ENCODE measurements around the gene RHOF. TPM values are rescaled to one million over a fixed set of nuclear protein-coding genes. Genes with fewer than 3 reads are reported as not detected.

The RHOF gene
- total RNA-seq, 2 donors from 2014 or later: 9.9 to 10.2 TPM

DNA sequence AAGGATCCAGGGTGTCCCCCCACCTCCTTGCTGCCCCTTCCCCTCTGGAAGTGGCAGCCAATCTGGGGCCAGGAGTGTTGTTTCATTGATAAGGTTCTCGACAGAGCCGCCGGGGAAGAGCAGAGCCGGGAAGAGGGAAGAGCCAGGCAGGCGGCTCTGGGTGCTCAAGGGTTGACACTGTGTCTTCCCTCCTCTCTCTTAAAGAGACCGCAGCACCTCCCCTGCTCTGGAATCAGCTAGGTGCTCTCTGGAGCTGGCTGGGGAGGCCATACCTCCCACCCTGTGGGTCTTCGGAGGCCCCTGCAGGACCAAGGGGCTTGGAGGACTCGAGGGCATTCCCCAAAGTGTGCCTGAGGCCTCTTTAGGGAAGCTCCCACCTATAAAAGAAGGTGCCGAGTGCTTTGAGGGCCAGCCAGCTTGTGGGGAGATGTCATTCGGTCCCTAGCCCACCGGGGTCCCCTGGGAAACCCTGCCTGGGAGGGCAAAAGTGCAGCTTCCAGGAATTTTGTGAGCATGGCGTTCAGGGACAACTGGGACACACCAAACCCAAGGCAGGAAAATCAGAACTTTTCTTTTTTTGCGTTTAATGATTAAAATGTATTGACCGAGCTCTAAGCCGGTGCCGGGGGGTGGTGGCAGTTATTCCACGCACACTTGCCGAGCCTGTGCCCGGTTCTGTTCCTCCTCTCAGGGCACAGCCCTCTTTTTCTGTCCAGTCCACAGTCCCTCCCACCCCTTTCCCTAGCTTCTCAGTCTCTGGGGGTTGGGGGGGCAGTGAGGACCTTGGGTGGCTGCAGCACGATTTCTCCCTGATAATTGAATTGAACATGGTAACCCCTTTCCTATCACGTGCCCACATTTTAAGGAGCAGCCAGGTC is 13.3 kb upstream of the RHOF start:
- Histone ChIP-seq H3K27ac (peak overlapping the region in 3 of 4 donors; percentile 77 to 100 (median 99)), H3K9me3 (no peaks in the 10 kb centered on the region), H3K36me3 (replicated peaks in 1 of 2; ENCODE audit: insufficient read depth in 1 of 2, low read depth in 2 of 2) (peaks cover 0 to 1% of the 10 kb centered on the region in 2 donors), H3K4me1 (peaks cover 48% of the 10 kb centered on the region), H3K4me3 (peak overlapping the region in 1 of 2 donors; percentile 7), H3K27me3 (no peaks in the 10 kb centered on the region)
- intact Hi-C loops (cut with DNase I): no loop called here
- WGBS, 2 donors: 10 to 13% methylated on average over 19 to 21 of the region's 21 CpGs
- no peak for DNase-seq
- no peak for ATAC-seq
- TF ChIP-seq, protein P1, sequence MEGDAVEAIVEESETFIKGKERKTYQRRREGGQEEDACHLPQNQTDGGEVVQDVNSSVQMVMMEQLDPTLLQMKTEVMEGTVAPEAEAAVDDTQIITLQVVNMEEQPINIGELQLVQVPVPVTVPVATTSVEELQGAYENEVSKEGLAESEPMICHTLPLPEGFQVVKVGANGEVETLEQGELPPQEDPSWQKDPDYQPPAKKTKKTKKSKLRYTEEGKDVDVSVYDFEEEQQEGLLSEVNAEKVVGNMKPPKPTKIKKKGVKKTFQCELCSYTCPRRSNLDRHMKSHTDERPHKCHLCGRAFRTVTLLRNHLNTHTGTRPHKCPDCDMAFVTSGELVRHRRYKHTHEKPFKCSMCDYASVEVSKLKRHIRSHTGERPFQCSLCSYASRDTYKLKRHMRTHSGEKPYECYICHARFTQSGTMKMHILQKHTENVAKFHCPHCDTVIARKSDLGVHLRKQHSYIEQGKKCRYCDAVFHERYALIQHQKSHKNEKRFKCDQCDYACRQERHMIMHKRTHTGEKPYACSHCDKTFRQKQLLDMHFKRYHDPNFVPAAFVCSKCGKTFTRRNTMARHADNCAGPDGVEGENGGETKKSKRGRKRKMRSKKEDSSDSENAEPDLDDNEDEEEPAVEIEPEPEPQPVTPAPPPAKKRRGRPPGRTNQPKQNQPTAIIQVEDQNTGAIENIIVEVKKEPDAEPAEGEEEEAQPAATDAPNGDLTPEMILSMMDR (IDR thresholded peaks at IDR 0.05): no peak
- no peak for TF ChIP-seq POLR2A (IDR thresholded peaks at IDR 0.05)

DNA sequence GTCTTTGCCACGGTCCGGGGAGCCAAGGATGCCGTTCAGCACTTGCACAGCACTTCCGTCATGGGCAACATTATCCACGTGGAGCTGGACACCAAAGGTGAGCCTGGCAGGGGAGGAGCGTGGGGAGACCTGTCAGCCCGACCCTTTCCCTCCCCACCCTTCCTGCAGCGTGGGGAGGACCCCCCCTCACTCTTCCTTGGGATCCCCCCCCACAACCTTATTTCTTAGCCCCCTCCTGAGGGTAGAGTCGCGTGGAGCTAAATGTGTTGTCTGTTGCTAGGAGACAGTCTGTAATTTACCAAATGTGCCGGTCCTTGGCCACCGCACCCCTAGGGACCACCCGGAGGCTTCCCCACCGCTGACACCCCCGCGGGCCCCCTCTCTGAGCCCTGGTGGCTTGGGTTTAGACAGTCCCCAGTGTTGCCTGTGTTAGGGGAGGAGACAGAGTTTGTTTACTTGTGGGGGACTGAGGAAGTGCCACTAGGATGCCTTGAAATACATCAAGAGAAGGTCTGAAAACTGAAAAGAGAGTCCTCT is 12.6 kb upstream of the RHOF start:
- Histone ChIP-seq H3K4me1 (peaks cover 45% of the 10 kb centered on the region), H3K27me3 (no peaks in the 10 kb centered on the region), H3K36me3 (replicated peaks in 1 of 2; ENCODE audit: insufficient read depth in 1 of 2, low read depth in 2 of 2) (peaks cover 0 to 1% of the 10 kb centered on the region in 2 donors), H3K4me3 (peak overlapping the region in 1 of 2 donors; percentile 7), H3K27ac (peak overlapping the region; percentile 13 to 100 (median 88)), H3K9me3 (no peaks in the 10 kb centered on the region)
- DNase-seq (no peak), ATAC-seq (no peak)
- intact Hi-C loops (cut with DNase I): no loop called here
- TF ChIP-seq POLR2A (IDR thresholded peaks at IDR 0.05): no peak
- TF ChIP-seq, protein P1 (IDR thresholded peaks at IDR 0.05): no peak
- 4% methylated on average over 12 to 16 of the region's 16 CpGs for WGBS, 2 donors

DNA sequence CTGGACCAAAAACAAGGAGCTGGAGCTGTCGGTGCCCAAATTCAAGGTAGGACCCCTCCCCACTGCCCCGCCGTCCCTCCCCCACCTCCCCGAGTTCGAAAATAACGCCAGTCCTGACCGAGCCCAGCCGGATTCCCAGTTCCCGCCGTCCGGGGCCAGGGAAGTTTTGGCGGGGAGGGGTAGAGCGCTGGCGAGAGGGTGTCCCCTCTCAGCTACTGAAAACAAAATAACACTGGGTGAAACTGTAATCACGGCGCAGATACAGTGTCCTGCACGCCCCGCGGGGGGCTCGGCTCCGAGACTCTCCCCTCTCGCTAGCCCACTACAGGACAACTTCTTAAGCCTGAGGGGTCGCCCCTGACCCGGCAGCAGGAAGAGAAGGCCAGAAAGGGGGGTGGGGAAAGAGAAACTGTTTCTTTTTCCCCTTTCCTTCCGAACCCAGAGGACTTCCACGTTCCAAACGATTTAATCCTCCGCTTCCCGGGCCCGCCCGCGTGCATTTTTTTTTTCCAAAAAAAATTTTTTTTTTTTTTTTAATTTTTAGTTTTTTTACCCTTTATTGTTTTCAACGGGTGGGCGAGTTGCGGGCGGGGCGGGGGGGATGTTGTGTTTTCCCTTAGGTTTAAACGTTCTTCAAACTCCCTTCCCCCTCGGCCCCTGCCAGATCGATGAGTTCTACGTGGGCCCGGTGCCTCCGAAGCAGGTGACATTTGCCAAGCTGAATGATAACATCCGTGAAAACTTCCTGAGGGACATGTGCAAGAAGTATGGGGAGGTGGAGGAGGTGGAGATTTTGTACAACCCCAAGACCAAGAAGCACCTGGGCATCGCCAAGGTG is 11.9 kb upstream of the RHOF start:
- Histone ChIP-seq H3K4me3 (peak overlapping the region; percentile 63 to 66), H3K27me3 (no peaks in the 10 kb centered on the region), H3K27ac (peak overlapping the region; percentile 96 to 100 (median 100)), H3K4me1 (peaks cover 41% of the 10 kb centered on the region), H3K9me3 (no peaks in the 10 kb centered on the region), H3K36me3 (replicated peaks in 1 of 2; ENCODE audit: insufficient read depth in 1 of 2, low read depth in 2 of 2) (peaks cover 0 to 1% of the 10 kb centered on the region in 2 donors)
- DNase-seq (no peak), ATAC-seq (no peak)
- TF ChIP-seq, protein P1 (IDR thresholded peaks at IDR 0.05): no peak
- intact Hi-C loops (cut with DNase I): no loop called here
- 1 to 2% methylated on average over 26 to 45 of the region's 45 CpGs for WGBS, 2 donors

DNA sequence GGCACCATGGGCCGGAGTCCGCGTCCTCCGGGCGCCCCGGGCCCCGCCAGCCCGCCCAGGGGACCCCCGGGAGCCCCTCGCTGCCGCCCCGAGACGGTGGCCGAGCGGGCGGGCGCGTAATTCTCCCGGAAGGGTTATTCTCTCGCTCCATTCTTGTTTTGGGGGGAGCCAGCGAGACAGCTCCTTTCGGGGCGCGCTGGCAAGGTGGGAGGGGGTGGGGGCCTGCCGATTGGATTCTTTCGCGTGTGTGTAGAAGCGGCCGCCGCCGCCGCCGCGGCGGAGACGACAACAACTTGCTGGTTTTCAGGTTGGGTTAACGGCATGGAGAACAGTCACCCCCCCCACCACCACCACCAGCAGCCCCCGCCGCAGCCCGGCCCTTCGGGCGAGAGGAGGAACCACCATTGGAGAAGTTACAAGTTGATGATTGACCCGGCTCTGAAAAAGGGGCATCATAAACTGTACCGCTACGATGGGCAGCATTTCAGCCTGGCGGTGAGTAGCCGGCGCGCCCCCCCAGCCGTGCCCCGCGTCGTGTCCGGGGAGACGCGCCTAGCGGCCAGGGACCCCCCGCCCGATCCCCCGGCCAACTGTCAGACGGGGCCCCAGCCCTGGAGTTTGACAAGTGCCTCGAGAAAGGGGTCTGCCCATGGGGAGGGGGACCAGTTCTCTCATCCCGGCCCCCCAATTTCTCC is 11.1 kb upstream of the RHOF start:
- Histone ChIP-seq H3K27ac (peak overlapping the region; percentile 96 to 100 (median 100)), H3K36me3 (replicated peaks in 1 of 2; ENCODE audit: insufficient read depth in 1 of 2, low read depth in 2 of 2) (peaks cover 0 to 1% of the 10 kb centered on the region in 2 donors), H3K4me3 (peak overlapping the region; percentile 63 to 66), H3K27me3 (no peaks in the 10 kb centered on the region), H3K9me3 (no peaks in the 10 kb centered on the region), H3K4me1 (peaks cover 39% of the 10 kb centered on the region)
- peak in 2 of 3 donors; percentile 10 to 35 for TF ChIP-seq POLR2A (IDR thresholded peaks at IDR 0.05)
- TF ChIP-seq, protein P1 (IDR thresholded peaks at IDR 0.05): peak in 1 of 7 experiments; percentile 7
- WGBS, 2 donors: 1% methylated on average over 59 of the region's 63 CpGs; no CpG with 5 or more reads in 1 of the 2 donors
- intact Hi-C loops (cut with DNase I): no loop called here
- no peak for ATAC-seq
- DNase-seq: peak; percentile 34 to 52 (median 46)

Measured in body of pancreas (tissue), 4 donors.